ENCODE measurements around the gene GDF2.

DNA sequence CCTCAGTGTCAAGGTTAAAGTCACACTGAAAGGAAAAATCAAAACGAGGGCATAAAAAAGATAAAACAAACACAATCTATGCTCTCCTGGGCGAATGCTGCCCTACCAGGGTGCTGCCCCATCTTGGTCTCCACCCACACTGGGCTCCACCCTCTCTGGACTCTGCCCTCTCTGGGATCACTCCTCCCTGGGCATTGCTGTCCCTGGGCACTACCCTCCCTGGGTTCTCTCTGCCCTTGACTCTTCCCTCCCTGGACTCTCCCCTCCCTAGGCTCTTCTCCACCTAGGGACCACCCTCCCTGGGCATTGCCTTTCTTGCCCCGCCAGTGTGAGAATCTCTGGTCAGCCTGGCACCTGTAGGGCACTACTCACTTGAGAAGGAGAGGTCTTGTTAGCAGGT lies 8.6 kb downstream of the GDF2 start:
- TF ChIP-seq CTCF (IDR thresholded peaks at IDR 0.05) (no peak), POLR2A (IDR thresholded peaks at IDR 0.05) (no peak)

Measured in uterus (tissue), 2 donors.